ENCODE measurements around the gene FCER1G.
A peak's percentile ranks its signal among the peaks of the same experiment; 100 is the strongest.

The FCER1G gene

DNA sequence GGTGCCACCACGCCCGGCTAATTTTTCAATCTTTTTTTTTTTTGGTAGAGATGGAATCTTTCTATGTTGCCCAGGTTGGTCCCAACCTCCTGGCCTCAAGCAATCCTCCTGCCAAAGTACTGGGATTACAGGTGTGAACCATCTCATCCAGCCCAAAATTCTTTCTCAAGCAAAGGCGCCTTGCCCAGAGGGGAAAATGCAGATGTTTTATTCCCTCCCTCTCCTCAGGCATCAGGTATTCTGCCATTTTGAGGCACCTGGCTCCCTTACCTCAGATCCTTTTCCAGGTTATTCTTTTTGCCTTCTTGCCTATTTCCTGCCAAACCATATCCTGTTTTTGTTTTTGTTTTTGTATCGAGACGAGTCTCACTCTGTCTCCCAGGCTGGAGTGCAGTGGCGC, 26.7 kb upstream of the FCER1G start:
- H3K27me3 ChIP-seq (ENCODE audit: control insufficient read depth, insufficient read depth, low read length): no peaks in the 10 kb centered on the region
- no peak overlapping the region for H3K9ac ChIP-seq (ENCODE audit: low read depth, low read length)
- no peaks in the 10 kb centered on the region for H3K4me1 ChIP-seq (ENCODE audit: control insufficient read depth, insufficient read depth, low read length)
- no peaks in the 10 kb centered on the region for H3K9me3 ChIP-seq (ENCODE audit: control insufficient read depth, insufficient read depth, low read length)
- H3K4me3 ChIP-seq (ENCODE audit: low read depth, low read length): no peak overlapping the region
- no peak overlapping the region for H3K27ac ChIP-seq (ENCODE audit: low read depth, low read length)
- H3K36me3 ChIP-seq (ENCODE audit: control insufficient read depth, insufficient read depth, low read length): peaks cover 5% of the 10 kb centered on the region

DNA sequence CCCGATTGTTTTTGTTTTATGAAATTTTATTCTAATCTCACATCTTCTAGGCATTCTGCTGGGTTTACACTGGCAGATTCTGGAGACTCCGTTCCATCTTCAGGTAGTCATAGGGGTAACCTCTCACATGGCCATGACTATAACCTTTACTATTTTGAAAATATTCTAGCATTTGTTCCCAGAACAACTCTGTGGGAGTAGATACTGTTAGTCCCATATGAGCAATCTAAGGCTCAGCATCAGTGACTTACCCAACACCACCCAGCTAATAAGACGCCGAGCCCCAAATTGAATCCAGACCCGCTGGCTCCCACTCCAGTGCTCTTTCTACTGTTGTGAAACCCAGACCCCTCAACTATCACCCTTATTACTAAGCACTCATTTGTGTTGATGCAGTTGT, 26.1 kb upstream of the FCER1G start:
- H3K27me3 ChIP-seq (ENCODE audit: control insufficient read depth, insufficient read depth, low read length): no peaks in the 10 kb centered on the region
- no peak overlapping the region for H3K9ac ChIP-seq (ENCODE audit: low read depth, low read length)
- no peak overlapping the region for H3K27ac ChIP-seq (ENCODE audit: low read depth, low read length)
- peaks cover 5% of the 10 kb centered on the region for H3K36me3 ChIP-seq (ENCODE audit: control insufficient read depth, insufficient read depth, low read length)
- H3K9me3 ChIP-seq (ENCODE audit: control insufficient read depth, insufficient read depth, low read length): no peaks in the 10 kb centered on the region
- no peak overlapping the region for H3K4me3 ChIP-seq (ENCODE audit: low read depth, low read length)
- no peaks in the 10 kb centered on the region for H3K4me1 ChIP-seq (ENCODE audit: control insufficient read depth, insufficient read depth, low read length)

DNA sequence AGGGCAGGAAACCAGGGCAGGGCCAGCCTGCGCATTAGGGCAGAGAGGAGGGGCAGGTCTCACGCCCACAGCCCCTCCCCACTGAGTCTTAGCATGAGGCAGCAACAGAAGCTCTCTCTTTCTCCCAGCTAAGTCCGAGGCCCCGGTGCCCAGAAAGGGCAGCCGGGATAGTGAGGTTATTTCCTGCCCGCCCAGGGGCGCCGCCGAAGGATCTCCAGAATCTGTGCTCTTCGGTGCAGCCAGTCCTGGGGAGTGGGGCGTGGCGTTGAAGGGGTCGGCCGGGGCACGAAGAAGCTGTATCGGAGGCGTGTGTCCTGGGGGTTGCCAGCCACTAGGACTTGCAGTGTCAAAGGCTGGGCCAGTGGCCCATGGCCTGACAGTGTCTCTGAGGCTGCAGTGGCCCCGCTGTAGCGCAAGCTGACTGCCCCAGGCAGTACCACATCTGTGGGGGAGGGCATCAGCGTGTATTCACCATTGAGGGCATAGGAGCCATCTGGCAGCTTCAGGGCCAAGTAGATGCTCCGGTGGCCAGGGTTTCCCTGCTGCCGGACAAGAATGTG, 24.1 kb upstream of the FCER1G start:
- Histone ChIP-seq H3K27me3 (ENCODE audit: control insufficient read depth, insufficient read depth, low read length) (no peaks in the 10 kb centered on the region), H3K36me3 (ENCODE audit: control insufficient read depth, insufficient read depth, low read length) (peaks cover 5% of the 10 kb centered on the region), H3K9ac (ENCODE audit: low read depth, low read length) (no peak overlapping the region), H3K27ac (ENCODE audit: low read depth, low read length) (no peak overlapping the region), H3K9me3 (ENCODE audit: control insufficient read depth, insufficient read depth, low read length) (no peaks in the 10 kb centered on the region), H3K4me3 (ENCODE audit: low read depth, low read length) (no peak overlapping the region), H3K4me1 (ENCODE audit: control insufficient read depth, insufficient read depth, low read length) (no peaks in the 10 kb centered on the region)

DNA sequence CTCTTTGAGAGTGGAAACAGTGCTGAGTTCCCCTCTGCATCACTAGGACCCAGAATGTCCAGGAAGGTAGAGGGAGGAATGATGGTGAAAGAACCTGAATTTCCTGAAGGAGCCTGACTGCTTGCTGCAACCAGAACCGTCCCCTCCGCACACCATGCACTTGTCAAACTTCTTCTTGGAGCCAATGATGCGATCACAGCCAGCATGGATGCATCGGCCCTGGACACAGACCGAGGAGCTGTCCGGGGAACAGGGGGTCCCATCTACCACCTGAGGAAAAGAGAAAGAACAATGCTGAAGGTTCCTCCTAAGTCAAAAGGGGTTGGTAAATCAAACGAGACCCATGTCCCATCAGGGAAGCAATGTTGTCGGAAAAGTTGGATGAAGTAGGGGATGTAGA, 23.1 kb upstream of the FCER1G start:
- Histone ChIP-seq H3K9ac (ENCODE audit: low read depth, low read length) (no peak overlapping the region), H3K36me3 (ENCODE audit: control insufficient read depth, insufficient read depth, low read length) (peaks cover 5% of the 10 kb centered on the region), H3K4me1 (ENCODE audit: control insufficient read depth, insufficient read depth, low read length) (no peaks in the 10 kb centered on the region; the same call in 1 of the 2 replicates), H3K27ac (ENCODE audit: low read depth, low read length) (no peak overlapping the region), H3K4me3 (ENCODE audit: low read depth, low read length) (no peak overlapping the region), H3K9me3 (ENCODE audit: control insufficient read depth, insufficient read depth, low read length) (no peaks in the 10 kb centered on the region), H3K27me3 (ENCODE audit: control insufficient read depth, insufficient read depth, low read length) (no peaks in the 10 kb centered on the region)

DNA sequence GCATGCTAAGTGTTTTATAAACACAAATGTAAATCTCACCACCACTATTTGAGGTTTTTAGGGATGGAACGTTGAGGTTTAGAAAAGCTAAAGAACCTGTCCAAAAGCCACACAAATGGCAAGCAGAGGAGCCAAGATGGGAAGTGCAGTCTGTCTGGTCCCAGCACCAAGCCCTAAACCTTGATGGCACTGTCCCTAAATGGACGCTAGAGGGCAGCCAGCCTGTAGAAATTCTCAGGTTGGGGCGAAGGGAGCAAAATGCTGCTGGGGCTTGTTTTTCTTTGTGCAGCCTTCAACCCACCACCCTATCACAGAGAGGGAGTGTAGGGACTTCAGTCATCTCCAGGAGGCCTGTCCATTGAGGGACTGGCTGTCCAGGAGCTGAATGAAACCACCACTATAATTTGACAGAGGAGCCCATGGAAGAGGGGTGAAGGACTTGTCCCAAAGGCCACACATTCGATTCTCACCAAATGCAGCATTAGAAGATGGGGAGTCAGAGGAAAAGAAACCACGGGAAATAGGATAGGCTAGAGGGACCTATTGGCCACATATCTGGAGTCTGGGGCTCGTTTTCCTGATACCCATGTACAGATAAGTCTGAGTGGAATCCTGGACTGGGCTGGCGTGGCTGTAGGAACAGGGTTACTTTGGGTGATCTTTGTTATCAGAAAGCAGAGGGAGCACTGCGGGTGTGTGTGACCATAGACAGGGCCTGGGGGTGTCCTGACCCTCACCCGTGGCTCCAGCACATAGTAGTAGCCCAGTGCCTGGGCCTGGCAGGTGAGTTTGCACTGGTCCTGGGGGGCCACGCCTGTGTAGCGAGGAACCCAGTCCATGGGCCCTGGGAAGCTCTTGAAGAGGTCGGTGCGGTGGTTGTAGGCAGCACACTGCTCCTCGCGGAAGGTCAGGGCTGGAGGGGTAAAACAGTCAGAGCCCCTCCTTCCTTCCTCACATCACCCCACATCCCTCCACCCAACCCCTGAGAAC, 22.3 kb upstream of the FCER1G start:
- H3K27ac ChIP-seq (ENCODE audit: low read depth, low read length): no peak overlapping the region
- no peaks in the 10 kb centered on the region for H3K27me3 ChIP-seq (ENCODE audit: control insufficient read depth, insufficient read depth, low read length)
- no peak overlapping the region for H3K4me3 ChIP-seq (ENCODE audit: low read depth, low read length)
- peaks cover 5% of the 10 kb centered on the region for H3K4me1 ChIP-seq (ENCODE audit: control insufficient read depth, insufficient read depth, low read length)
- H3K36me3 ChIP-seq (ENCODE audit: control insufficient read depth, insufficient read depth, low read length): peaks cover 5% of the 10 kb centered on the region
- H3K9ac ChIP-seq (ENCODE audit: low read depth, low read length): no peak overlapping the region
- no peaks in the 10 kb centered on the region for H3K9me3 ChIP-seq (ENCODE audit: control insufficient read depth, insufficient read depth, low read length)

DNA sequence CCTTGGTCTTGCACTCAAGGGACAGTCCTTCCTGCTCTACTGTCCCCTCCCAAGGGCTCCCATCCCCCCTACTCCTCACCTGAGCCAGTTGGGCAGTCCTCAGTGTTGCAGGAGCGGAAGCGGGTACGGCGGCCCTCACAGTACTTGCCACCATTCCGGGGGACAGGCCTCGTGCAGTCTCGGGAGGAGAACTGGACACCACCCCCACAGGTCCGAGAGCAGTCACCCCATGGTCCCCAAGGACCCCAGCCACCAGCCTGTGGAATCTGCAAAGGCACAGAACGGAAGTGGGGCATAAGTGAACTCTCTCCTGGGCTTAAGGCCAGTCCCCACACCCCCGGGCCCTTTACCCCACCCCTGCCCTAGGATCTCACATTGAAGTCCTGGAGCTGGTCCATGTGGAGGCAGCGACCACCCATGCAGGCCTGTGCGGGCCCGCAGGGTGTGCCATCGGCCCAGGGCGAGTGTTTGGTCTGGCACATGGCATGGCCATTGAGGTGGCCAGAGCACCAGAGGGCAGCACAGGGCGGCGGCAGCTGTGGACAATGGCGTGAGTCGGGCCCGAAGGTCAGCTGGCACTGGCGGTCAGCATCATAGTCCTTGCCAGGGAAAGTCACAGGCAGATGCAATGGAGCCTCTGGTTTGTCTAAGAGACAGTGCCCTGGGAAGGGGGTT, 21.4 kb upstream of the FCER1G start:
- Histone ChIP-seq H3K27me3 (ENCODE audit: control insufficient read depth, insufficient read depth, low read length) (no peaks in the 10 kb centered on the region), H3K4me1 (ENCODE audit: control insufficient read depth, insufficient read depth, low read length) (peaks cover 13% of the 10 kb centered on the region), H3K9ac (ENCODE audit: low read depth, low read length) (no peak overlapping the region), H3K9me3 (ENCODE audit: control insufficient read depth, insufficient read depth, low read length) (no peaks in the 10 kb centered on the region), H3K36me3 (ENCODE audit: control insufficient read depth, insufficient read depth, low read length) (peaks cover 5% of the 10 kb centered on the region), H3K4me3 (ENCODE audit: low read depth, low read length) (no peak overlapping the region), H3K27ac (ENCODE audit: low read depth, low read length) (no peak overlapping the region)

DNA sequence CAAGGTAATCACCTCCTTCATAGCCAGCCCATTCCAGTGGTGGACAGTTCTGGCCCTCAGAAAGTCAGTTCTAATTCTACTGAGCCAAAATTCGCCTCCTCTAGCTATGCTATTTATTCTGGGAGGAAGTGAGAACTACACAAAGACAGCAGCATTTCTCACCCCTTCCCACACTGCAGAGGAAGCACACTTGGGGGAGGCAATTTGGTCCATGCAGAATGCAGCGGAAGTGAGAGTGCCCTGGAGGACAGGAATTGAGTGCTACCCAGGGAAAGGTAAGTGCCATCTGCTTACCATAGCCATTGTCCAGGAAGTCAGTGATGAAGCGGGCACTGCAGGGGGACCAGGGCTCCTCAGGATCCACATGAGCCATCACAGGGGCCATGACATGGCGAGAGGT, 19.9 kb upstream of the FCER1G start:
- Histone ChIP-seq H3K9me3 (ENCODE audit: control insufficient read depth, insufficient read depth, low read length) (no peaks in the 10 kb centered on the region), H3K9ac (ENCODE audit: low read depth, low read length) (no peak overlapping the region), H3K27me3 (ENCODE audit: control insufficient read depth, insufficient read depth, low read length) (no peaks in the 10 kb centered on the region), H3K4me1 (ENCODE audit: control insufficient read depth, insufficient read depth, low read length) (peaks cover 28% of the 10 kb centered on the region), H3K36me3 (ENCODE audit: control insufficient read depth, insufficient read depth, low read length) (peaks cover 5% of the 10 kb centered on the region), H3K27ac (ENCODE audit: low read depth, low read length) (no peak overlapping the region), H3K4me3 (ENCODE audit: low read depth, low read length) (no peak overlapping the region)

DNA sequence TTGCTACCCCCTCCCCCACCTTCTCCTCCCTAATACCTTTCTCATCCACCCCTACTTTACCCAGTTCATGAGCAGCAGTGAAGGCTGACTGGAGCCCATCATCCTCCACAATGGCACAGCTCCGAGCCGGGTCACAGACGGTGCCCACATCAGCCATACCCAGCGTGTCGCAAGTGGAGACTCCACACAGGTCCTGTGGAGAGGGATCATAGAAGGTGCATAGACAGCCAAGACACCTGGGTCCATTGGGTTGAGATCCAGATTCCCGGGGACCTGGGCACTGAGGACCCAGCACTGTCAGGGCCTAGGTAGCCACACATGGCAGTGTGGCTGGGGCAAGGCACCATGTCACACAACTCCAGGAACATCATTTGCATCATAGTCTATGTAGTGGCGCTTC, 19.0 kb upstream of the FCER1G start:
- no peak overlapping the region for H3K4me3 ChIP-seq (ENCODE audit: low read depth, low read length)
- H3K4me1 ChIP-seq (ENCODE audit: control insufficient read depth, insufficient read depth, low read length): peaks cover 37% of the 10 kb centered on the region
- no peak overlapping the region for H3K9ac ChIP-seq (ENCODE audit: low read depth, low read length)
- no peaks in the 10 kb centered on the region for H3K27me3 ChIP-seq (ENCODE audit: control insufficient read depth, insufficient read depth, low read length)
- H3K9me3 ChIP-seq (ENCODE audit: control insufficient read depth, insufficient read depth, low read length): no peaks in the 10 kb centered on the region
- peaks cover 5% of the 10 kb centered on the region; the same call in 1 of the 2 replicates for H3K36me3 ChIP-seq (ENCODE audit: control insufficient read depth, insufficient read depth, low read length)
- no peak overlapping the region for H3K27ac ChIP-seq (ENCODE audit: low read depth, low read length)

DNA sequence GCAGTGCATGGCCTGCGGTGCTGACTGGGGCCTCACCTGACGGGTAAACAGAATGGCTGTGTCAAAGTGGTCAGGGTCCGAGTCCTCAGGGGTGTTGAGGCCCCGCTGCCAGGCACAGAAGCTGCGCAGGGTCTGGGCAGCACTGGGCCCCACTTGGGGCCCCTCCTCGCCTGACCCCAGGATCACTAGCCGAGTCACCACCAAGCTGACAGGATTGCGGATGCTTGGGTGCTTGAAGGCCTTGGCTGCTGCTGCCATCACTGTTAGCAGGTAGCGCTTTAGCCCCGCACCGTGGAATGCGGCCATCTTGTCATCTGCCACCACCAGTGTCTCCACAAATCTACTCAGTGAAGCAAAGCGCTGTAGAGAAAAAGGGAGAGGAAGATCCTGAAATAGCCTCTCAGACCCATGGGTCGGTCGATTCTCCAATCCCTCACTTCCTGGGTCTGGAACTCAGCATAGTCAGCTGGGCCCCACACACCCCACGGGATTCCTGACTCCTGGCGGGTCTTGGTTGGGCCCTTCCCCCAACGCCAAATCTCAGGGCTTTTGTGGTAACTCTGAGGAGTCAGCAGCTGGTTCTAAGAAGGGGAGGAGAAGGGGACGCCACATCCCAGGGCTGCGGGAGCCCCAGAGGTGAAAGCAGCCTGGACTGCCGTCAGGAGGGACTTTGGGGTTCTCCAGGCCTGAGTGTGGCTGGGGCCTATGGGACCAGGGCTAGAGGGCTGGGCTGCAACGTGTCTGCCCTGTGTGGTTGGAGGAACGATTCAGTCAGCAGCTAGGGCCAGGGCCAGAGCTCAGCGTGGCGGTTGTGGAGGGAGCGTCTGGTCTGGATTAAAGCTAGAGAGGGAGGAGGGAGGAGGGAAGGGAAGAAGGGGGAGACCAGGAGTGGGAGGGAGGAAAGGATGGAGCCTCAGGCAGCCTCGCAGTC, 18.3 kb upstream of the FCER1G start:
- H3K27ac ChIP-seq (ENCODE audit: low read depth, low read length): no peak overlapping the region

DNA sequence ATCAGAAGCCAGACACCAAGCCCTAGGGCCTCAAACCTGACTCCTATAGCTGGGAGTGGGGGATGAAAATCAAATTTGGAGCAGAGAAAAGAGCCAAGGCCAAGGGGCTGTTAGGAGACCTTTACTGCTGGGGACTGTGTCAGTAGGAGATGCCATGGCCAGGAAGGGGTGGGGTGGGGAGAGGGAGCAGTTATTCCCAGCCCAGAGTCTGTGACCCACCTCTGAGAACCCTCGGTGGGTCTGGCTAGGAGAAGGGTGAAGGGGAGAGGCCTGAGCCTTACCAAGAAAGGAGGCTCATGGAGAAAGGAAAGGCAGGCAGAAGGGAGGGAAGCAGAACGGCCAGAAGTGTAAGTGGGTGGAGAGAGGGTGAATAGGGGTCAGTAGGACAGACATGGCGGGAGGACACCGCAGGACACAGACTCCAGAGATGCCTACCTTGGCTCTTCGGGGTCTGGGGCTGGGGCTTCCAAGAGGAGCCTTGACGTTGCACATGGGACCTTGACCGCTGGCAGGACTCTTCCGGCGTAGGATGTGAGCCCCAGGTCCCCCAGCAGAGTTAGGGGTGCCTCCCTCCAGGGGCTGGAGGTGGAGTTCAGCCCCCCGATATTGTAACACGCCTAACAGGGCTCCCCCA, 17.4 kb upstream of the FCER1G start:
- Histone ChIP-seq H3K36me3 (ENCODE audit: control insufficient read depth, insufficient read depth, low read length) (no peaks in the 10 kb centered on the region), H3K4me3 (ENCODE audit: low read depth, low read length) (no peak overlapping the region), H3K9me3 (ENCODE audit: control insufficient read depth, insufficient read depth, low read length) (no peaks in the 10 kb centered on the region), H3K4me1 (ENCODE audit: control insufficient read depth, insufficient read depth, low read length) (peaks cover 46% of the 10 kb centered on the region), H3K27ac (ENCODE audit: low read depth, low read length) (peak overlapping the region; percentile 5), H3K27me3 (ENCODE audit: control insufficient read depth, insufficient read depth, low read length) (no peaks in the 10 kb centered on the region), H3K9ac (ENCODE audit: low read depth, low read length) (no peak overlapping the region)

More for the DNA sequence above, 18.3 kb upstream of the FCER1G start:
- H3K9ac ChIP-seq (ENCODE audit: low read depth, low read length): no peak overlapping the region
- H3K36me3 ChIP-seq (ENCODE audit: control insufficient read depth, insufficient read depth, low read length): no peaks in the 10 kb centered on the region
- peaks cover 44% of the 10 kb centered on the region for H3K4me1 ChIP-seq (ENCODE audit: control insufficient read depth, insufficient read depth, low read length)
- no peak overlapping the region for H3K4me3 ChIP-seq (ENCODE audit: low read depth, low read length)
- no peaks in the 10 kb centered on the region for H3K9me3 ChIP-seq (ENCODE audit: control insufficient read depth, insufficient read depth, low read length)
- no peaks in the 10 kb centered on the region for H3K27me3 ChIP-seq (ENCODE audit: control insufficient read depth, insufficient read depth, low read length)
